SKM-1 (cell line): Measurements from ENCODE around the gene GTPBP1.
A peak's percentile ranks its signal among the peaks of the same experiment; 100 is the strongest.

Source experiments
- DNase-seq: peaks from one replicate; lab custom pipeline; 2025; ENCODE audit not compliant: unreplicated experiment; lab: John Stamatoyannopoulos, UW

GTPBP1 gene

GRCh38 chr22:38739300-38740055 is 33.7 kb downstream of the GTPBP1 start:
- DNase-seq: no peak

- no peak for DNase-seq
Observed at GRCh38 chr22:38740116-38740723, 34.5 kb downstream of the GTPBP1 start.

GRCh38 chr22:38740754-38741153 is 35.0 kb downstream of the GTPBP1 start:
- no peak for DNase-seq

GRCh38 chr22:38741166-38741565 is 35.4 kb downstream of the GTPBP1 start:
- no peak for DNase-seq

DNA sequence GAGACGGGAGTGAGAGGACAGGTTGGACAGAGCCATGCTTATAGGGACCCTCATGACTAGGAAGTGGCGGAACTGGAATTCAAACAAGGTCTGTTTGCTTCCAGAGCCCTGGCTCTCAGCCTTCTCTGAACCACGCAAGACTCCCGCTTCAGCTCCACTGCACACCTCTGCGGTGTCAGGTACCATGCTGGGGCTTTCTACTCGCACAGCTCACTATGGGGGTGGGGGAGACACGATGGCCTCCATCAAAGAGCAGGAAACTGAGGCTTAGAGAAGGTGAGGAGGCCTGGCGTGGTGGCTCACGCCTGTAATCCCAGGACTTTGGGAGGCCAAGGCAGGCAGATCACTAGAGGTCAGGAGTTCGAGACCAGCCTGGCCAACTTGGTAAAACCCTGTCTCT is 35.8 kb downstream of the GTPBP1 start:
- DNase-seq: no peak

DNA sequence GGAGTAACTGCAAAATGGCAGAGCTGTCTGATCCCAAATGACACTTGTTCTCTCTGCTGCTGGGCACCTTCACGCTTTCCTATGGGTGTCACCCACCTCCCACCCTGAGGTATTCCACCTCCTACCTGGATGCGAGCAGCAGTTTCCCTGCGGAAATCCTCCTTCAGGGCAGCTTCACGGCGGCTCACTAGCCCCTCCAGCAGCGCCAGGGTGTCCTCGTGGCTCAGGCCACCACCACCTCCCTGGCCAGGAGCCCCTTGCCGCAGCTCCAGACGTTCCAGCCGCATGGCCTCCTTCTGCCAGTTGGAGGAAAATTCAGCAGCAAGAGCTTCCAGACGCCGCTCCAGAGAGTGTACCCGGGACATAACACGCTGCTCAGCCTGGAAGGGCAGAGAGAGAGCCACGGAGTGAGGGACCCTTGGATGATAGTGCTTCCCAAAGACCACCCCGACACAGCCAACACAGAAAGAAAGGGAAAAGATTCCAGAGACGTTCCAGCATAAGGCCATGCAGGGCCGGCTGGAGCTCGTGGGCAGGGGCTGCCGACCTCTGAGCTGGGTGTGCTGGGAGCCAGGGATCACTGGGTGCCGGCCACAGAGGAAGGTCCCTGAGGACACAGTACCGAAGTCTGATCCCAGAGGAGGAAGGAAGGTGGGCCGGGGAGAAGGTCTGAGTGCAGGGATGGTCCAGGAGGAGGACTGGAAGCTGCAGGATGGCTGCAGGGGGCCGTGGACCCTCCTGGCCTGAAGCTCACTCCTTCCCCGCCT is 36.6 kb downstream of the GTPBP1 start:
- DNase-seq: no peak

GRCh38 chr22:38744981-38745380 is 39.2 kb downstream of the GTPBP1 start:
- DNase-seq: no peak

- no peak for DNase-seq
Observed at GRCh38 chr22:38745676-38746460, 40.1 kb downstream of the GTPBP1 start.

DNA sequence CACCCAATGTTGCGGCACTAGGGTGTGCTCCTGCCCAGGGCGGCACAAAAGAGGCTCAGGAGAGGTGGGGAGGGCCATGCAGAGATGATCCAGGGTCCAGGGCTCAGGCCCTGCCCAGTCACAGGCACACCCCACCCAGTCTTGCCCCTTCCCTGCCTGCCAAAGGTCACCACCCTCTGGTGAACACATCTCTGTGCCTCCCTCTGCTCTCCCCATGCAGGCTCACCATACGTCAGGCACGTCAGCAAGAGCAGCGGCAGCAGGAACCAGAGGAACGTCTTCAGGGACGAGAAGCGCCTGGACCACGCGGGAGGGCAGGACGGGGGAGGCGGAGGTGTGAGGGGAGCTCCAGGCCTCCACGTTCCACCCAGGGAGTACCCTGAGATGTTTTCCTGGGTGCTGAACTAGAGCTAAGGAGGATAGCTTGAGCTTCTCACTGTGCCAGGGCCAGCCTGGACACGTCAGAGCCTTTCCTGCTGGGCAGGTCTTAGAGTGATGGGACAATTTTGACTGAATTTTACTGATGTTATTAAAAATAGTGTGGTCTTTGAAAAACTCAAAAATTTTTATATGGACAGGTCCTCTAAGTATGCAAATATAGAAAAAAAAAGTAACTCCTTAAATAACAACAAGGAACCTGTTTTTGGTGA is 42.9 kb downstream of the GTPBP1 start:
- no peak for DNase-seq

DNA sequence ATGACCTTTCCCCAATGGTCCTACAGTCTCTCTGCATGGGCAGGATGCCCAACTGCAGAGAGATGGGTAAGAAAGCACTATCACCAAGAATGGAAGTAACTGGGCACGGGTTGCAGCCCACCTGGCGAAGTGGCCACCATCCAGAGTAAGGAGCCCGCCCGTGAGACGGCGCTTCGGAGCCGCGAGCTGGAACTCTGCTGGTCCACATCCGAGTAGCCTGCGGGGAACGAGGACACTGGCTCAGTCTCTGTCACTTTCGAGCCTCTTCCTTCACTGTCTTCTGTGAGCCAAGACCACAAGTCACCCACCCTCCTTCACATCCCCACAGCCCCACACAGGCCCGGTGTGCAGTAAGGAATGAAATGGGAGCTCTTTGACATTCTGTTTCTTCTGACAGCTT is 44.4 kb downstream of the GTPBP1 start:
- DNase-seq: no peak

DNA sequence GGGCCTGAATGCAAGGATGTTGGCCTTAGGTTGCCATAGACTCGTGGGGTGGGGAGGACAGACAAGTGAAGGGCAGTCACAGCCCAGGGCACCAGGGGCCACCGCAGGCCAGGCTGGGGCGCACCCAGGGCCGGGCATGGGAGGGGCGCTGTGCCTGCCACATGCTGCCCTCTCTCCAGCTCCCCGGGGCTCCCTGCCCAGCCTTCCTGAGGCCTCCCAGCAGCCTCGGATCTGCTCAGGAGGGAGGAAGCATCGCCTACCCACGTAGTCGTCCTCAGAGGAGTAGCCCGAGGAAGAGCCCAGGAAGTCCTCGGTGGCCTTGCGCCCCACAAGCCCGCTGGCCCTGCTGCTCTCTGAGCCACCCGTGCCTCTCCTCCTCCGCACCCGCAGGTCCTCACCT is 44.9 kb downstream of the GTPBP1 start:
- no peak for DNase-seq

DNA sequence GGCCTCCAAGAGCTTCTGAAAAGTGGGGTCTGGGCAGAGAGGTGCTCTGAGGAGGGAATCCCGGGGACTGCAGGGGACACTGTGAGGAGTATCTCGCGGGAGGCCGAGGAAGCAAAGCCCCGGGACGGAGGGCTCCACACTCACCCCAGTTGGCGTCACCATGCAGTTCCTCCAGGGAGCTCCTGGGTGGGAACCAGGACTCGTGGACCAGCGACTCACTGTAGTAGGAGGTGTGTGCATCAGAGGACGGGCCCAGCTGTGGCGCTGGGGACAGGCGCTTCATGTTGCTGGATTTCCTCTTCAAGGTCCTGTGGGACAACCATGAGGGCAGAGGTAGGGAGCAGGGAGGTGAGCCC is 45.3 kb downstream of the GTPBP1 start:
- DNase-seq: no peak

- peak; percentile 49 for DNase-seq
Observed at GRCh38 chr22:38751422-38752346, 45.9 kb downstream of the GTPBP1 start.

DNA sequence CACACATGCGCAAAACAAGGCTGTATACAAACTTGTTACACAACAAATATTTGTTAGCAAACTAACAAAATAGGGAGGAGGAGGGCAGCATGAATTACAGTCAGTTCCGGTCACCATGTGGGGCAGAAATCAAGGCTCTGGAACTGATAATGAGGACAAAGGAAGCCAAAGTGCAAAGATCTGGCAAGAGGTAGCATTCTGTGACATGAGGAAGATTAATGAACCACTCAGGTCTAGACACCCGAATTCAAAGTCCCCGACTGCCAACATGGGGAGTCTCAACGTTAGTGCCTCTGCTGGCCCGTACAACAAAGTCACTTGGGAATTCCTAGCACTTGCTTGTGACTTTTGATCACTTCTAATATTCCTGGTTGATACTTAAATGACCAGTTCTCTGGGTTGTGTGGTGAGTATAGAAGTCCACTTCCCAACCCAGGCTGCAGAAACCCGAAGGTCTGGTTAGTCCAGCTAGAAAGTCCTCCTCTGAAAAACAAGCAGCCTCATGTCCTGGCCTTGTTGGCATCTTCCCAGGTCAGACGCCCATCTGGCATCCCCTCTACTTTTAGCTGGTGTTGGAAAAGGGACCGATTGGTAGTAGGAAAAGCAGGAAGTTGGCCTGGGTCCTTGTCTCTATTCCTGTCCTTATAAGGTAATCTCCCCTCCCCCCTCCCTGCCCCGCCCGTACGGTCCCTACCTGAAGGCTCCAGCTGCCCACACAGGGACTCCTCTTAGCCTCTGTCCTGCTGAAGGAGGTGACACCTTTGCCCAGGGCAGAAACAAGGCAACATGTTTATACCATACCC is 48.4 kb downstream of the GTPBP1 start:
- DNase-seq: no peak

DNA sequence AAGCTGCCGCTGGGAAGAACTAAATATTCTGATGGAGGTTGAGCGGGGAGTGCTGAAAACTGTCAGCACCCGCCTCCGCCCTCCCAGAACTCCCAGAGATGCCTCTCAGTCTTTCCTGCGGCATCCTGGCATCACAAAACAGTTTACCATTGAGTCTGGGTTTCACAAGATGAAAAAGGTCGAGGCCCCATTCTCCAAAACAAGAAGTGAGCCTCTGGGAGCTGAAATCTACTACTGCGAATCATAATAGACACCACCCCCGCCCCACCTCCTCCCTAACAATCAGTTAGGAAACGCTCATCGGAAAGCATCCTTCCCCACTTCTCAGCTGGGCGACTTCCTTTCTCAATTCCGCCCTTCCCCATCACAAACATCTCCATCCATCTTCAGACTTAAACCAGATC is 49.0 kb downstream of the GTPBP1 start:
- DNase-seq: peak; percentile 77

DNA sequence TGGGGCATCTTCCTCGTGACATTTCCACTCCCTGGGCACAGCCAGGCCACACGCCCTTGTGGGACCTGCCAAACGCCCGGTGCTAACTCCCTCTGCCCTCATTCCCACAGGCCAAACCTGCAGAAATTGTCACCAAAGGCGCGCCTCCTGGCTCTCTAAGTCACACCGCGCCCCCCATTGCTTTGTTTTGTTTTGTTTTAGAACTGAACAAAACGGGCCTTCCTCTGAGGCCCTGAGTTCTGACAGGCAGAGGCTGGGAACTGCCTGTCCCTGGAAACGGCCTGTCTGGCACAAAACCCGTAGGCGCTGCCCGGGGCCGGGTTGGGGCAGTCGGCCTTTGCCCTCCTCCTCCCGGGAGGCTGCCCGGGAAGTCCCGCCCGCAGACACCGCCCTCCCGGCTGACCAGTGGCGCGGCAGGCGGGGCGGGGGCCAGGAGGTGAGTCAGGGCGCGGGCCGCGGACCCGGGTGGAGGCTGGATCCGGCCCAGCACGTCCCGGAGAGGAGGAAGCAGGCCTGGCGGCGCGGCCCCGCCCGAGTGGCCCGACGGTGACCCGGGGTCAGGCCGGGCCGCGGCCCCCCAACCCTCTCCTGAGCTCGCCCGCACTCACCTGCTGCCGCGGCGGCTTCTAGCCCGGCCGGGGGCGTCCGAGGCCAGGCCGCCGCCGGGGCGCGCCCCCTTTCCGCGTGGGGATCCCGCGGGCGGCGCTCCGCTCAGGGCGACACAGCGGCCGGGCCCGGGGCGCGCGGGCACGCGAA is 49.6 kb downstream of the GTPBP1 start:
- DNase-seq: peak; percentile 52

DNA sequence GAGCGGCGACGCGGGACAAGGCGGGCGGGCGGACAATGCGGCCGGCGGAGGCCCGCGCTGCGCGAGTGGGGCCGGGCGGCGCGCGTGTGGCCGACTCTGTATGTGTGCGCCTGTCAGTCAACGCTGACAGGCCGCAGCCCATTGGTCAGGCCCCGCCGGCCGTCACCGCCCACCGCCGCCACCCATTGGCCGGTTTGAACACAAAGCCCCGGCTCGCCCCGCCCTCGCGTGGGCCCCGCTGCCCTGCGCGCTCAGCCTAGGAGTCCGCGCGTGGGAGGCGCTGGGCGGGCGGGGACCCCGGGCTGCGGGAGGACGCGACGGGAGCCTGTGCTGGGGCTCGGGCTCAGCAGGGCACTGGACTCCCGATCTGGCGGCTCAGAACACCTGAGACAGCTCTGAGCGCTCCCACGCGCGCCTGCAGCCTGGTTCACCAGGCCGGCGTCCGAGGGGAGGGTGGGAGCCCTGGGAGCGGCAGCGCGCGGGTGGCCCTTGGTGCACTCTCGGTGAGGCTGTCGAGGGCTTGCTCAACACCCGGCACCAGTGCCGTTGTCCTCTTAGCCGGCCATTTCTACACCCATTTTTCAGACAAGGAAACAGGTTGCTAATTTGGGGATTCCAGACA is 50.3 kb downstream of the GTPBP1 start, which contains the start of gene SUN2:
SUN2 (minus strand) TSS at position 88 of the 622 bp plus-strand sequence. CDS start 3,370 bp downstream, outside the sequence.
- peak; percentile 52 for DNase-seq
